Gastroesophageal sphincter (tissue), 4 donors: ENCODE data around the gene SNX8. TPM values are rescaled to one million over a fixed set of nuclear protein-coding genes. Genes with fewer than 3 reads are reported as not detected.

Experiments used
- ATAC-seq: fragments of 150-250 bp; one replicate; pipeline ENCODE4 v1.9.1; 2016; ENCODE audit warnings: mild to moderate bottlenecking, moderate library complexity
- H3K27ac ChIP-seq, 4 donors: fragments of 200-600 bp; sonication (generic) in 3 of 4; 1 replicate in 3 of 4; 2 replicates in 1 of 4; pipeline ENCODE4 v1.5.1; 2016 to 2019
- H3K27me3 ChIP-seq: fragments of 200-600 bp; sonication (generic); one replicate; pipeline ENCODE4 v1.5.1; 2019
- H3K36me3 ChIP-seq, 2 donors: fragments of 200-600 bp; sonication (generic); one replicate each; pipeline ENCODE4 v1.5.1; 2019; ENCODE audit warnings: control low read depth in 1 of 2
- H3K4me1 ChIP-seq, 3 donors: fragments of 200-600 bp; sonication (generic); 1 replicate in 2 of 3; 2 replicates in 1 of 3; pipeline ENCODE4 v1.5.1; 2016 to 2019; ENCODE audit warnings: control low read depth in 2 of 3
- H3K4me3 ChIP-seq, 2 donors: fragments of 200-600 bp; sonication (generic); one replicate each; pipeline ENCODE4 v1.5.1; 2019; ENCODE audit warnings: mild to moderate bottlenecking in 1 of 2, moderate library complexity in 1 of 2
- H3K9me3 ChIP-seq, 3 donors: fragments of 200-600 bp; sonication (generic); one replicate each; pipeline ENCODE4 v1.5.1; 2017 to 2019; ENCODE audit warnings: control low read depth in 2 of 3
- CTCF ChIP-seq, 4 experiments: fragments of 200-600 bp in 2 of 4; fragments of 450-650 bp in 2 of 4; sonication (generic) in 1 of 4; IDR thresholded peaks; one replicate each; pipeline ENCODE4 v1.5.1; 2017 to 2019; ENCODE audit warnings: antibody characterized with exemption in 4 of 4, mild to moderate bottlenecking in 2 of 4, moderate library complexity in 2 of 4
- EP300 ChIP-seq: sonication (generic); formaldehyde crosslinking; IDR thresholded peaks from one replicate; pipeline ENCODE4 v1.6.1; 2017; ENCODE audit warnings: antibody characterized with exemption, mild to moderate bottlenecking
- POLR2A ChIP-seq, 2 donors: fragments of 450-650 bp; IDR thresholded peaks; one replicate each; pipeline ENCODE4 v1.6.1; 2017; ENCODE audit warnings: antibody characterized with exemption in 2 of 2, mild to moderate bottlenecking in 2 of 2, moderate library complexity in 1 of 2
- POLR2AphosphoS5 ChIP-seq: sonication (generic); formaldehyde crosslinking; IDR thresholded peaks from one replicate; pipeline ENCODE4 v1.6.1; 2017; ENCODE audit warnings: antibody characterized with exemption
- WGBS, 2 donors: methylation state at CpG; one replicate each; pipeline ENCODE4 v1.1.5; 2018; ENCODE audit warnings: low coverage in 1 of 2; 5-methylcytosine and 5-hydroxymethylcytosine counted together
- total RNA-seq, 4 donors: library from RNA; depleted of rRNA; stranded (reverse); fragments of >200 nt; gene quantifications; one replicate each; pipeline ENCODE4 v1.1.0, GENCODE V29; 2016

Gene SNX8
- total RNA-seq, 4 donors from 2014 or later: 8.7 to 17.8 (median 9.8) TPM

- 69 to 88% methylated on average over 1 to 5 of the region's 8 CpGs for WGBS, 2 donors
Observed at GRCh38 chr7:2358968-2359527, 44.8 kb upstream of the SNX8 start.

GRCh38 chr7:2357571-2357970 is 43.3 kb upstream of the SNX8 start:
- peaks cover 0 to 70% (median 27%) of the 10 kb centered on the region in 3 donors for H3K4me1 ChIP-seq
- no peak for ATAC-seq
- WGBS, 2 donors: 71 to 78% methylated on average over 3 to 6 of the region's 6 CpGs
- no peaks in the 10 kb centered on the region for H3K27me3 ChIP-seq
- TF ChIP-seq EP300 (no peak), POLR2AphosphoS5 (no peak), CTCF (IDR thresholded peaks at IDR 0.05) (no peak), POLR2A (IDR thresholded peaks at IDR 0.05) (no peak)
- no peak overlapping the region for H3K27ac ChIP-seq
- no peaks in the 10 kb centered on the region for H3K9me3 ChIP-seq
- H3K4me3 ChIP-seq: no peak overlapping the region
- H3K36me3 ChIP-seq: peaks cover 0 to 39% of the 10 kb centered on the region in 2 donors

More at GRCh38 chr7:2358968-2359527, 44.8 kb upstream of the SNX8 start:
- ATAC-seq: no peak
- TF ChIP-seq POLR2A (IDR thresholded peaks at IDR 0.05): no peak
- TF ChIP-seq EP300: no peak
- TF ChIP-seq CTCF (IDR thresholded peaks at IDR 0.05): no peak
- no peak for TF ChIP-seq POLR2AphosphoS5
- Histone ChIP-seq H3K4me1 (peaks cover 0 to 58% (median 27%) of the 10 kb centered on the region in 3 donors), H3K36me3 (peaks cover 0 to 54% of the 10 kb centered on the region in 2 donors), H3K9me3 (no peaks in the 10 kb centered on the region), H3K27ac (no peak overlapping the region), H3K4me3 (no peak overlapping the region), H3K27me3 (no peaks in the 10 kb centered on the region)

- H3K9me3 ChIP-seq: no peaks in the 10 kb centered on the region
- WGBS, 2 donors: 79 to 90% methylated on average over 4 to 5 of the region's 8 CpGs
- no peak overlapping the region for H3K4me3 ChIP-seq
- no peaks in the 10 kb centered on the region for H3K27me3 ChIP-seq
- no peak overlapping the region for H3K27ac ChIP-seq
- TF ChIP-seq POLR2AphosphoS5: no peak
- TF ChIP-seq CTCF (IDR thresholded peaks at IDR 0.05): no peak
- no peak for TF ChIP-seq POLR2A (IDR thresholded peaks at IDR 0.05)
- TF ChIP-seq EP300: no peak
- peaks cover 0 to 70% (median 27%) of the 10 kb centered on the region in 3 donors for H3K4me1 ChIP-seq
- peaks cover 0 to 35% of the 10 kb centered on the region in 2 donors for H3K36me3 ChIP-seq
- ATAC-seq: no peak
Observed at GRCh38 chr7:2357165-2357564, 42.9 kb upstream of the SNX8 start.

- Histone ChIP-seq H3K27ac (peak overlapping the region in 1 of 4 donors; percentile 98), H3K36me3 (peaks cover 0 to 20% of the 10 kb centered on the region in 2 donors), H3K9me3 (no peaks in the 10 kb centered on the region), H3K4me3 (peak overlapping the region; percentile 96 to 100), H3K4me1 (peaks cover 0 to 65% (median 27%) of the 10 kb centered on the region in 3 donors), H3K27me3 (no peaks in the 10 kb centered on the region)
- ATAC-seq: no peak
- TF ChIP-seq EP300 (no peak), POLR2A (IDR thresholded peaks at IDR 0.05) (no peak), CTCF (IDR thresholded peaks at IDR 0.05) (no peak), POLR2AphosphoS5 (no peak)
- 20 to 29% methylated on average over 1 to 3 of the region's 9 CpGs for WGBS, 2 donors
Observed at GRCh38 chr7:2355705-2356008, 41.4 kb upstream of the SNX8 start.
